ENCODE data around the gene SWAP70.

GRCh38 chr11:9660886-9661285, 3.0 kb upstream of the SWAP70 start:
- TF ChIP-seq CTCF (IDR thresholded peaks at IDR 0.05) (no peak), POLR2A (IDR thresholded peaks at IDR 0.05) (no peak)
